Upper lobe of left lung (tissue), 6 donors: ENCODE results near the gene TMEM170B. TPM values are rescaled to one million over a fixed set of nuclear protein-coding genes. Genes with fewer than 3 reads are reported as not detected.
A peak's percentile ranks its signal among the peaks of the same experiment; 100 is the strongest.

Experiments
- ATAC-seq, 2 donors: fragments of 200-7000 bp; cut with Tn5 transposase; one replicate each; pipeline ENCODE4 v1.9.1; 2022; ENCODE audit warnings: mild to moderate bottlenecking in 2 of 2, moderate library complexity in 2 of 2; ENCODE audit not compliant: low FRiP score in 2 of 2
- DNase-seq, 2 donors: peaks; one replicate each; pipeline ENCODE4 v3.0.0-alpha.2; 2019 to 2020
- H3K27ac ChIP-seq, 4 donors: fragments of 200-600 bp; sonication (generic); one replicate each; pipeline ENCODE4 v1.5.1; 2016 to 2019
- H3K27me3 ChIP-seq, 4 donors: fragments of 200-600 bp; sonication (generic); one replicate each; pipeline ENCODE4 v1.5.1; 2017 to 2019
- H3K36me3 ChIP-seq, 4 donors: fragments of 200-600 bp; sonication (generic); one replicate each; pipeline ENCODE4 v1.5.1; 2016 to 2019
- H3K4me1 ChIP-seq, 4 donors: fragments of 200-600 bp; sonication (generic); one replicate each; pipeline ENCODE4 v1.5.1; 2018 to 2019
- H3K4me3 ChIP-seq, 4 donors: fragments of 200-600 bp; sonication (generic); one replicate each; pipeline ENCODE4 v1.5.1; 2017 to 2019; ENCODE audit warnings: mild to moderate bottlenecking in 2 of 4, moderate library complexity in 1 of 4
- H3K9me3 ChIP-seq, 4 donors: fragments of 200-600 bp; sonication (generic); one replicate each; pipeline ENCODE4 v1.5.1; 2018 to 2019
- EP300 ChIP-seq, 4 donors: sonication (generic); formaldehyde crosslinking; IDR thresholded peaks; one replicate each; pipeline ENCODE4 v1.5.1; 2017; ENCODE audit warnings: antibody characterized with exemption in 4 of 4, control low read depth in 2 of 4
- POLR2A ChIP-seq, 4 donors: fragments of 450-650 bp; IDR thresholded peaks; one replicate each; pipeline ENCODE4 v1.5.1; 2016 to 2017; ENCODE audit warnings: antibody characterized with exemption in 4 of 4, mild to moderate bottlenecking in 2 of 4
- POLR2AphosphoS5 ChIP-seq, 2 donors: sonication (generic); formaldehyde crosslinking; IDR thresholded peaks; one replicate each; pipeline ENCODE4 v1.5.1; 2017; ENCODE audit warnings: antibody characterized with exemption in 2 of 2
- WGBS, 2 donors: methylation state at CpG; one replicate each; pipeline ENCODE4 v1.1.5; 2017 to 2018; 5-methylcytosine and 5-hydroxymethylcytosine counted together
- small RNA-seq, 4 donors: library from RNA; depleted of rRNA; stranded (forward); fragments of <200 nt; gene quantifications; one replicate each; pipeline ENCODE3, GENCODE V24; 2016
- total RNA-seq, 6 donors: library from RNA; depleted of rRNA in 4 of 6; stranded (reverse); fragments of >200 nt in 4 of 6; gene quantifications; one replicate each; pipeline versions ENCODE4 v1.1.0 to v1.2.1, GENCODE V29; 2016 to 2021
- TF ChIP-seq, protein P1 (sequence below), 6 experiments: fragments of 450-650 bp in 4 of 6; fragments of 200-600 bp in 2 of 6; sonication (generic) in 2 of 6; IDR thresholded peaks; one replicate each; pipeline ENCODE4 v1.5.1; 2016 to 2019; ENCODE audit warnings: antibody characterized with exemption in 6 of 6
- donor health status: DM: no; HTN: no; CAD: no; lungs with moderate emphysema.
- donor health status: DM: no; HTN: yes; CAD: no; lungs with severe emphysema.

The TMEM170B gene
- total RNA-seq, 6 donors from 2014 or later = 3.0 to 12.9 (median 6.0) TPM

DNA sequence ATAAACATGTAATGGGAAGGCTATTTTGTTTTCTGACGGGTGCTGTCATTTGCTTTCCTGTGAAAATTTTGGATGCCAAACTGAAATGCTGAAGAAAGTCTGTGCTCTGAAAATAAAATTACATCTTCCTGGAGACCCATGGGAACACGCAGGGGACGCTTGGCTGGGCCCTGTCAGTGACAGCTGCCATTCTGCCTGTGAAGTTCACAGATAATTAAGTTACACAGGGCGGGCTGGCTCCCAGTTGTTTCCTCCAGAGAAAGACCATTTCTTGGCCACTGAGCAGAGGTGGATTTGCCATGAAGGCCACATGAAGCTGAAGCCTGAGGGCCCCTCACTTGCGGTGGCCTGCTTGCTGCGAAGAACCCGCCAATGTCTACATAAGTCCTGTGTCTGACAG, 93.5 kb downstream of the TMEM170B start:
- 74 to 85% methylated on average over 7 of the region's 7 CpGs for WGBS, 2 donors
- H3K27ac ChIP-seq = peak overlapping the region; percentile 24 to 74 (median 39)
- no peak for DNase-seq
- ATAC-seq = no peak
- H3K27me3 ChIP-seq = no peaks in the 10 kb centered on the region
- H3K4me1 ChIP-seq = peaks cover 12 to 28% (median 16%) of the 10 kb centered on the region in 4 donors
- H3K9me3 ChIP-seq = no peaks in the 10 kb centered on the region
- no peak overlapping the region for H3K4me3 ChIP-seq
- no peaks in the 10 kb centered on the region for H3K36me3 ChIP-seq
- no peak for TF ChIP-seq POLR2A (IDR thresholded peaks at IDR 0.05)
- TF ChIP-seq EP300 (IDR thresholded peaks at IDR 0.05) = no peak
- TF ChIP-seq POLR2AphosphoS5 (IDR thresholded peaks at IDR 0.05) = peak in 1 of 2 donors; percentile 52

DNA sequence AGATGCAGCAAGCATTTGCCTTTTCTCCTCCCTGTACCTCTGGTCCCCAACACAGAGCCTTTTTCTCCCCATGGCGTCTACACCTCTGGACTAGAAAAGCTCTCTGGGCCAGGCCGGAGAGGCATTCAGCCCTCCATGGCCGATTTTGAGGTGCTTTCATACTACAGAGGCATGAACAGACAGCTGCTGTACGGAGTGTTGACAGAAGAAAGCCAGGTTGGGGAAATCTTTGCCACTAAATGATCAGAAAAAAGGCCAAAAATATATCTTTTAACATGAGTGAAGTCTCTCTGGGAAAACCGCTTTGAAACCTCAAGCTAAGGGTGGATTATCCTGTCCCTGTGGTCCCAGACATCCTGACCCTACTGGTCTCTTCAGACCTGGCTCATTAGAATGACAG, 94.0 kb downstream of the TMEM170B start:
- peaks cover 12 to 28% (median 16%) of the 10 kb centered on the region in 4 donors for H3K4me1 ChIP-seq
- no peak overlapping the region for H3K4me3 ChIP-seq
- DNase-seq (no peak), ATAC-seq (no peak)
- no peaks in the 10 kb centered on the region for H3K9me3 ChIP-seq
- TF ChIP-seq, protein P1, sequence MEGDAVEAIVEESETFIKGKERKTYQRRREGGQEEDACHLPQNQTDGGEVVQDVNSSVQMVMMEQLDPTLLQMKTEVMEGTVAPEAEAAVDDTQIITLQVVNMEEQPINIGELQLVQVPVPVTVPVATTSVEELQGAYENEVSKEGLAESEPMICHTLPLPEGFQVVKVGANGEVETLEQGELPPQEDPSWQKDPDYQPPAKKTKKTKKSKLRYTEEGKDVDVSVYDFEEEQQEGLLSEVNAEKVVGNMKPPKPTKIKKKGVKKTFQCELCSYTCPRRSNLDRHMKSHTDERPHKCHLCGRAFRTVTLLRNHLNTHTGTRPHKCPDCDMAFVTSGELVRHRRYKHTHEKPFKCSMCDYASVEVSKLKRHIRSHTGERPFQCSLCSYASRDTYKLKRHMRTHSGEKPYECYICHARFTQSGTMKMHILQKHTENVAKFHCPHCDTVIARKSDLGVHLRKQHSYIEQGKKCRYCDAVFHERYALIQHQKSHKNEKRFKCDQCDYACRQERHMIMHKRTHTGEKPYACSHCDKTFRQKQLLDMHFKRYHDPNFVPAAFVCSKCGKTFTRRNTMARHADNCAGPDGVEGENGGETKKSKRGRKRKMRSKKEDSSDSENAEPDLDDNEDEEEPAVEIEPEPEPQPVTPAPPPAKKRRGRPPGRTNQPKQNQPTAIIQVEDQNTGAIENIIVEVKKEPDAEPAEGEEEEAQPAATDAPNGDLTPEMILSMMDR (IDR thresholded peaks at IDR 0.05) = no peak
- TF ChIP-seq EP300 (IDR thresholded peaks at IDR 0.05) (no peak), POLR2A (IDR thresholded peaks at IDR 0.05) (no peak), POLR2AphosphoS5 (IDR thresholded peaks at IDR 0.05) (no peak)
- H3K36me3 ChIP-seq = no peaks in the 10 kb centered on the region
- no peaks in the 10 kb centered on the region for H3K27me3 ChIP-seq
- peak overlapping the region; percentile 24 to 74 (median 39) for H3K27ac ChIP-seq
- 74 to 80% methylated on average over 5 of the region's 5 CpGs for whole genome bisulfite sequencing, 2 donors

DNA sequence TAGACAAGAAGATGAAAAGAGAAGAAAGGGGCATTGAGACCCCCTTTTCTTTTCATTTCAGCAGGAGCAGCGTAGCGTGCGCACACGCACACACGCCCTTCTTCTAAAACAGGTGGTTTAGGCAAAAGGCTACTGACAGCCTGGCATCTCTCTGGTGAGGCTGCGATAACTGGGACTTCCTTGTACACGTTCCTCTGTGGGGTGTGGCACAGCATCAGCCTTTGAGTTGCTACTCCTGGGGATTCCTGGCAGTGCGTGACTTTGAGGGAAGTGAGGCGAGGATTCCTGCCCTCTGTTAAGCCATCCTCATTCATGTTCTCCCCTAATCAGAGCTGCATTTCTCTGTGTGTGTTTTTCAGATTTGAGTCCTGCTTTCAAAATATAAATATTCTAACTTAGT, 94.7 kb downstream of the TMEM170B start:
- DNase-seq (peak in 1 of 2 donors; percentile 59), ATAC-seq (peak; percentile 51 to 80)
- Histone ChIP-seq H3K27me3 (no peaks in the 10 kb centered on the region), H3K27ac (peak overlapping the region in 3 of 4 donors; percentile 14 to 74 (median 46)), H3K9me3 (no peaks in the 10 kb centered on the region), H3K4me1 (peaks cover 12 to 28% (median 16%) of the 10 kb centered on the region in 4 donors), H3K36me3 (no peaks in the 10 kb centered on the region), H3K4me3 (no peak overlapping the region)
- TF ChIP-seq POLR2AphosphoS5 (IDR thresholded peaks at IDR 0.05) (no peak), EP300 (IDR thresholded peaks at IDR 0.05) (peak in 1 of 4 donors; percentile 65), POLR2A (IDR thresholded peaks at IDR 0.05) (no peak)
- TF ChIP-seq, protein P1 (IDR thresholded peaks at IDR 0.05) = no peak
- WGBS, 2 donors = 51 to 58% methylated on average over 9 of the region's 9 CpGs

GRCh38 chr6:11632795-11633511, 95.4 kb downstream of the TMEM170B start:
- DNase-seq = peak in 1 of 2 donors; percentile 22
- ATAC-seq = peak in 1 of 2 donors; percentile 13
- peak overlapping the region in 3 of 4 donors; percentile 14 to 43 (median 29) for H3K27ac ChIP-seq
- no peak overlapping the region for H3K4me3 ChIP-seq
- H3K4me1 ChIP-seq = peaks cover 12 to 28% (median 16%) of the 10 kb centered on the region in 4 donors
- no peaks in the 10 kb centered on the region for H3K9me3 ChIP-seq
- 77 to 92% methylated on average over 11 of the region's 11 CpGs for WGBS, 2 donors
- H3K36me3 ChIP-seq = no peaks in the 10 kb centered on the region
- no peaks in the 10 kb centered on the region for H3K27me3 ChIP-seq
- TF ChIP-seq POLR2A (IDR thresholded peaks at IDR 0.05) = no peak
- TF ChIP-seq, protein P1 (IDR thresholded peaks at IDR 0.05) = no peak
- no peak for TF ChIP-seq EP300 (IDR thresholded peaks at IDR 0.05)
- TF ChIP-seq POLR2AphosphoS5 (IDR thresholded peaks at IDR 0.05) = peak in 1 of 2 donors; percentile 29

Small RNA genes lying within 50 kb of the gene (small RNA-seq; reads per million reads assigned to genes)
- 0 reads per million in 4 donors for gene RNU1-64P

Other genes with a start within 250 kb of the TMEM170B start
- 10 to 100 TPM in 4 of 6 donors, 1 to 10 TPM in 2; 3.8 to 21.1 (median 12.8) TPM for gene ADTRP, start 241.1 kb downstream of the TMEM170B start, total RNA-seq